Measurements from ENCODE around the gene H19.

The H19 gene

GRCh38 chr11:1969776-1970175 lies 27.9 kb downstream of the H19 start:
- H2BK120ac ChIP-seq (ENCODE audit: low read depth, low read length): no peak overlapping the region
- no peak overlapping the region for H2AK5ac ChIP-seq (ENCODE audit: low read length)
- no peak overlapping the region for H2BK15ac ChIP-seq (replicated peaks; ENCODE audit: low read depth)
- no peaks in the 10 kb centered on the region for H3K79me1 ChIP-seq (ENCODE audit: low read length)
- H3K9ac ChIP-seq (ENCODE audit: low read length): no peak overlapping the region
- H4K8ac ChIP-seq (ENCODE audit: low read depth, low read length): no peak overlapping the region
- no peaks in the 10 kb centered on the region for H3K79me2 ChIP-seq (ENCODE audit: control insufficient read depth, insufficient read depth, low read length)
- H3K36me3 ChIP-seq (ENCODE audit: control insufficient read depth, insufficient read depth, low read length): no peaks in the 10 kb centered on the region
- no peak overlapping the region for H3K18ac ChIP-seq (ENCODE audit: low read length)
- H3K4ac ChIP-seq (ENCODE audit: low read depth, low read length): no peak overlapping the region
- H3K4me2 ChIP-seq (ENCODE audit: low read length): no peak overlapping the region
- H3K4me1 ChIP-seq (ENCODE audit: control insufficient read depth, low read depth, low read length): no peaks in the 10 kb centered on the region
- DNase-seq: no peak
- no peak overlapping the region for H4K5ac ChIP-seq (ENCODE audit: low read length)
- H3K4me3 ChIP-seq (ENCODE audit: low read length): no peak overlapping the region
- no peak overlapping the region for H3K27ac ChIP-seq (ENCODE audit: low read depth, low read length)
- no CpG with 5 or more reads among the region's 23 CpGs for WGBS (ENCODE audit: extremely low coverage, insufficient coverage, low lambda C conversion rate)
- no peak overlapping the region for H2BK5ac ChIP-seq (ENCODE audit: low read length)
- no peak overlapping the region for H3K23ac ChIP-seq (ENCODE audit: low read length)
- H3K27me3 ChIP-seq (ENCODE audit: insufficient read depth, low read length, poor library complexity): no peaks in the 10 kb centered on the region
- H3K56ac ChIP-seq (ENCODE audit: low read length): no peak overlapping the region

GRCh38 chr11:1969035-1969434 lies 28.6 kb downstream of the H19 start:
- Histone ChIP-seq H3K79me2 (ENCODE audit: control insufficient read depth, insufficient read depth, low read length) (no peaks in the 10 kb centered on the region), H3K4ac (ENCODE audit: low read depth, low read length) (no peak overlapping the region), H4K5ac (ENCODE audit: low read length) (no peak overlapping the region), H3K4me1 (ENCODE audit: control insufficient read depth, low read depth, low read length) (no peaks in the 10 kb centered on the region), H3K36me3 (ENCODE audit: control insufficient read depth, insufficient read depth, low read length) (no peaks in the 10 kb centered on the region), H2BK5ac (ENCODE audit: low read length) (no peak overlapping the region), H3K27ac (ENCODE audit: low read depth, low read length) (no peak overlapping the region), H3K23ac (ENCODE audit: low read length) (no peak overlapping the region), H3K56ac (ENCODE audit: low read length) (no peak overlapping the region), H4K8ac (ENCODE audit: low read depth, low read length) (no peak overlapping the region), H3K18ac (ENCODE audit: low read length) (no peak overlapping the region), H3K79me1 (ENCODE audit: low read length) (no peaks in the 10 kb centered on the region), H2AK5ac (ENCODE audit: low read length) (no peak overlapping the region), H3K4me2 (ENCODE audit: low read length) (no peak overlapping the region), H3K4me3 (ENCODE audit: low read length) (no peak overlapping the region), H2BK15ac (replicated peaks; ENCODE audit: low read depth) (no peak overlapping the region), H2BK120ac (ENCODE audit: low read depth, low read length) (no peak overlapping the region), H3K27me3 (ENCODE audit: insufficient read depth, low read length, poor library complexity) (no peaks in the 10 kb centered on the region), H3K9ac (ENCODE audit: low read length) (no peak overlapping the region)
- no peak for DNase-seq
- WGBS (ENCODE audit: extremely low coverage, insufficient coverage, low lambda C conversion rate): no CpG with 5 or more reads among the region's 21 CpGs

GRCh38 chr11:1968454-1969002 lies 29.1 kb downstream of the H19 start:
- Histone ChIP-seq H2BK5ac (ENCODE audit: low read length) (no peak overlapping the region), H3K4me2 (ENCODE audit: low read length) (no peak overlapping the region), H2BK15ac (replicated peaks; ENCODE audit: low read depth) (no peak overlapping the region), H4K5ac (ENCODE audit: low read length) (no peak overlapping the region), H3K4ac (ENCODE audit: low read depth, low read length) (no peak overlapping the region), H3K18ac (ENCODE audit: low read length) (no peak overlapping the region), H3K9ac (ENCODE audit: low read length) (no peak overlapping the region), H3K27me3 (ENCODE audit: insufficient read depth, low read length, poor library complexity) (no peaks in the 10 kb centered on the region), H3K79me2 (ENCODE audit: control insufficient read depth, insufficient read depth, low read length) (no peaks in the 10 kb centered on the region), H2AK5ac (ENCODE audit: low read length) (no peak overlapping the region), H3K79me1 (ENCODE audit: low read length) (no peaks in the 10 kb centered on the region), H3K36me3 (ENCODE audit: control insufficient read depth, insufficient read depth, low read length) (no peaks in the 10 kb centered on the region), H3K23ac (ENCODE audit: low read length) (no peak overlapping the region), H3K4me1 (ENCODE audit: control insufficient read depth, low read depth, low read length) (no peaks in the 10 kb centered on the region), H3K27ac (ENCODE audit: low read depth, low read length) (no peak overlapping the region), H4K8ac (ENCODE audit: low read depth, low read length) (no peak overlapping the region), H3K56ac (ENCODE audit: low read length) (no peak overlapping the region), H3K4me3 (ENCODE audit: low read length) (no peak overlapping the region), H2BK120ac (ENCODE audit: low read depth, low read length) (no peak overlapping the region)
- WGBS (ENCODE audit: extremely low coverage, insufficient coverage, low lambda C conversion rate): no CpG with 5 or more reads among the region's 24 CpGs
- DNase-seq: no peak

- Histone ChIP-seq H3K4ac (ENCODE audit: low read depth, low read length) (no peak overlapping the region), H2BK5ac (ENCODE audit: low read length) (no peak overlapping the region), H3K36me3 (ENCODE audit: control insufficient read depth, insufficient read depth, low read length) (no peaks in the 10 kb centered on the region), H3K79me2 (ENCODE audit: control insufficient read depth, insufficient read depth, low read length) (no peaks in the 10 kb centered on the region), H2BK15ac (replicated peaks; ENCODE audit: low read depth) (no peak overlapping the region), H3K79me1 (ENCODE audit: low read length) (no peaks in the 10 kb centered on the region), H3K23ac (ENCODE audit: low read length) (no peak overlapping the region), H3K27me3 (ENCODE audit: insufficient read depth, low read length, poor library complexity) (no peaks in the 10 kb centered on the region), H3K4me1 (ENCODE audit: control insufficient read depth, low read depth, low read length) (no peaks in the 10 kb centered on the region), H2BK120ac (ENCODE audit: low read depth, low read length) (no peak overlapping the region), H4K5ac (ENCODE audit: low read length) (no peak overlapping the region), H3K9ac (ENCODE audit: low read length) (no peak overlapping the region), H3K18ac (ENCODE audit: low read length) (no peak overlapping the region), H3K27ac (ENCODE audit: low read depth, low read length) (no peak overlapping the region), H4K8ac (ENCODE audit: low read depth, low read length) (no peak overlapping the region), H3K4me3 (ENCODE audit: low read length) (no peak overlapping the region), H3K4me2 (ENCODE audit: low read length) (no peak overlapping the region), H3K56ac (ENCODE audit: low read length) (no peak overlapping the region), H2AK5ac (ENCODE audit: low read length) (no peak overlapping the region)
- no CpG with 5 or more reads among the region's 21 CpGs for WGBS (ENCODE audit: extremely low coverage, insufficient coverage, low lambda C conversion rate)
- DNase-seq: no peak
Measured at GRCh38 chr11:1967641-1968225, 29.9 kb downstream of the H19 start.

GRCh38 chr11:1966531-1966930 lies 31.1 kb downstream of the H19 start:
- Histone ChIP-seq H3K36me3 (ENCODE audit: control insufficient read depth, insufficient read depth, low read length) (no peaks in the 10 kb centered on the region), H3K27ac (ENCODE audit: low read depth, low read length) (no peak overlapping the region), H3K23ac (ENCODE audit: low read length) (no peak overlapping the region), H4K8ac (ENCODE audit: low read depth, low read length) (no peak overlapping the region), H3K79me2 (ENCODE audit: control insufficient read depth, insufficient read depth, low read length) (no peaks in the 10 kb centered on the region), H3K18ac (ENCODE audit: low read length) (no peak overlapping the region), H2BK15ac (replicated peaks; ENCODE audit: low read depth) (no peak overlapping the region), H3K4ac (ENCODE audit: low read depth, low read length) (no peak overlapping the region), H3K4me2 (ENCODE audit: low read length) (no peak overlapping the region), H3K56ac (ENCODE audit: low read length) (no peak overlapping the region), H2BK5ac (ENCODE audit: low read length) (no peak overlapping the region), H2BK120ac (ENCODE audit: low read depth, low read length) (no peak overlapping the region), H3K4me3 (ENCODE audit: low read length) (no peak overlapping the region), H2AK5ac (ENCODE audit: low read length) (no peak overlapping the region), H4K5ac (ENCODE audit: low read length) (no peak overlapping the region), H3K27me3 (ENCODE audit: insufficient read depth, low read length, poor library complexity) (no peaks in the 10 kb centered on the region), H3K9ac (ENCODE audit: low read length) (no peak overlapping the region), H3K79me1 (ENCODE audit: low read length) (no peaks in the 10 kb centered on the region), H3K4me1 (ENCODE audit: control insufficient read depth, low read depth, low read length) (no peaks in the 10 kb centered on the region)
- no peak for DNase-seq
- no CpG with 5 or more reads among the region's 18 CpGs for WGBS (ENCODE audit: extremely low coverage, insufficient coverage, low lambda C conversion rate)

- no peaks in the 10 kb centered on the region for H3K36me3 ChIP-seq (ENCODE audit: control insufficient read depth, insufficient read depth, low read length)
- WGBS (ENCODE audit: extremely low coverage, insufficient coverage, low lambda C conversion rate): no CpG with 5 or more reads among the region's 20 CpGs
- no peaks in the 10 kb centered on the region for H3K79me2 ChIP-seq (ENCODE audit: control insufficient read depth, insufficient read depth, low read length)
- H3K4me3 ChIP-seq (ENCODE audit: low read length): no peak overlapping the region
- no peak overlapping the region for H3K56ac ChIP-seq (ENCODE audit: low read length)
- no peak overlapping the region for H2BK120ac ChIP-seq (ENCODE audit: low read depth, low read length)
- H2BK5ac ChIP-seq (ENCODE audit: low read length): no peak overlapping the region
- H4K8ac ChIP-seq (ENCODE audit: low read depth, low read length): no peak overlapping the region
- H3K4me1 ChIP-seq (ENCODE audit: control insufficient read depth, low read depth, low read length): no peaks in the 10 kb centered on the region
- DNase-seq: no peak
- H2AK5ac ChIP-seq (ENCODE audit: low read length): no peak overlapping the region
- no peak overlapping the region for H3K27ac ChIP-seq (ENCODE audit: low read depth, low read length)
- no peaks in the 10 kb centered on the region for H3K79me1 ChIP-seq (ENCODE audit: low read length)
- no peak overlapping the region for H3K23ac ChIP-seq (ENCODE audit: low read length)
- no peak overlapping the region for H3K9ac ChIP-seq (ENCODE audit: low read length)
- no peak overlapping the region for H3K18ac ChIP-seq (ENCODE audit: low read length)
- no peak overlapping the region for H2BK15ac ChIP-seq (replicated peaks; ENCODE audit: low read depth)
- no peak overlapping the region for H3K4ac ChIP-seq (ENCODE audit: low read depth, low read length)
- no peaks in the 10 kb centered on the region for H3K27me3 ChIP-seq (ENCODE audit: insufficient read depth, low read length, poor library complexity)
- no peak overlapping the region for H3K4me2 ChIP-seq (ENCODE audit: low read length)
- no peak overlapping the region for H4K5ac ChIP-seq (ENCODE audit: low read length)
Measured at GRCh38 chr11:1964955-1965354, 32.7 kb downstream of the H19 start.

All from mesendoderm (in vitro differentiated cells).